HG03025 (cell line): ENCODE results near the gene PARP11.

ENCODE experiments used
- ATAC-seq: cut with Tn5 transposase; IDR thresholded peaks from one replicate; pipeline ENCODE4 v1.9.1; 2021; ENCODE audit warnings: mild to moderate bottlenecking, moderate library complexity; ENCODE audit not compliant: unreplicated experiment, low FRiP score

The PARP11 gene

GRCh38 chr12:3828888-3829287 is 44.3 kb downstream of the PARP11 start:
- no peak for ATAC-seq

- ATAC-seq, result no peak
Observed at GRCh38 chr12:3827301-3828000, 45.7 kb downstream of the PARP11 start.

GRCh38 chr12:3821441-3821840 is 51.8 kb downstream of the PARP11 start:
- no peak for ATAC-seq

- ATAC-seq, result no peak
Observed at GRCh38 chr12:3820122-3820521, 53.1 kb downstream of the PARP11 start.

- no peak for ATAC-seq
Observed at GRCh38 chr12:3816266-3816665, 56.9 kb downstream of the PARP11 start.

DNA sequence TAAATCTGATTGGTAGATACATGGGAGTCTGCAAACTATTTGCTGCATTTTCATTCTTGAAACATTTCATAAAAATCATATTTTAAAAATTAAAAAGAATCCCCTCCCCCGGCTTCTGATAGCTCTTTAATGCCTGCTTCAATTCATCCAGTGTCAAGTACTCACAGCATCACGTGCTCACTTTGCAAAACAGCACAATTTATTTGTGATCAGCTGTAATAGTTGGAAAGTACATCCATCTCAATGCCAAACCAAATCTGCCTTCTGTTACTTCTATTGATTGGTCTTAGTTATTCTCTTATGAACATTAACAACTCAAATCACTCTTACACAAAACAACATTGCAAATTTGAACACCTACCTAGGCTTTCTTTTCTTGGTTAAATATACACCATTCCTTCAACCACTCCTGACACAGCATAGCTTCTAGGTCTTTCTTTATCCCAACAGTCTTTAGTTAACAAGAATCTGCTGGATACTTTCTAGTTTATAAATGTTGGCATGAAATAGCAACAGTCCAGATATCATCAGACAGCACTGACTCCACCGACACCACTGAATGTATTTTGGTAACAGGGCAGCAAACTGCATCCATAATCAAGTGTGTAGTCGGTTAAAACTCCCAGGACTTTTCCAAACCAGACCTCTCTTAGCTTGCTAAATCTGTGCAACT is 58.0 kb downstream of the PARP11 start:
- ATAC-seq, result no peak

- no peak for ATAC-seq
Observed at GRCh38 chr12:3810540-3810939, 62.7 kb downstream of the PARP11 start.

DNA sequence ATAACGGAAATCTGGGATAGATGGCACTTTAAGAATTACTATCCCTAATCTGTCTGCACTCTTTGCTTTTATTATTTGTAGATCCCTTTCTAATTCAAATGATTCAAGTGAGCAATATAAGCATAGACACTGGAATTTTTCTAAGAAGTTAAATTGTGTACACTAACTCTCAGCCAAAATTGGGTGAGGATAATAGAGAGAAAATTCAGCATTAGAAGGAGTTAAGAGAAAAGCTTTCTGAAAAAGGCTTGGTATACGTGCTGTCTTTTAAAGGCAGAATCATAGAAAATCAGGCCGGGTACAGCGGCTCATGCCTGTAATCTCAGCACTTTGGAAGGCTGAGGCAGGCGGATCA is 63.2 kb downstream of the PARP11 start:
- ATAC-seq, result no peak

GRCh38 chr12:3809357-3810015 is 63.7 kb downstream of the PARP11 start:
- ATAC-seq, result no peak

DNA sequence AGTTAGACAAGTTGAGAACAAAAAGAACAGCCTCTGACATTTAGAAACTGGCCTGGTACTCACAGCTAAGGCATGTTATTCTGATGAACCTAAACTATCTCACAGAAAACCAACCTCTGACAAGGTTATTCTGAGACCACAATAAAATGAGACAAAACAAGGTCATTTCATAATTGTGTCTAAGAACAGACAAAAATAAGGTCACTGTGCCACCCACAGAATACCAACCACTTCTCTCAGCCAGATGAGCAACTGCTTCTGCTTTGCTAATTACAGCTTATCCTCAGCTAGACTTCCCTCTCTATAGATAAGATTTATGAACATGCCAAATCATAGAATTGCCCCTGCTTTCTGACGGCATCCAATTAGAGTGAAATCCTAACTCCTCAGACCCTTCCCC is 68.1 kb downstream of the PARP11 start:
- no peak for ATAC-seq

DNA sequence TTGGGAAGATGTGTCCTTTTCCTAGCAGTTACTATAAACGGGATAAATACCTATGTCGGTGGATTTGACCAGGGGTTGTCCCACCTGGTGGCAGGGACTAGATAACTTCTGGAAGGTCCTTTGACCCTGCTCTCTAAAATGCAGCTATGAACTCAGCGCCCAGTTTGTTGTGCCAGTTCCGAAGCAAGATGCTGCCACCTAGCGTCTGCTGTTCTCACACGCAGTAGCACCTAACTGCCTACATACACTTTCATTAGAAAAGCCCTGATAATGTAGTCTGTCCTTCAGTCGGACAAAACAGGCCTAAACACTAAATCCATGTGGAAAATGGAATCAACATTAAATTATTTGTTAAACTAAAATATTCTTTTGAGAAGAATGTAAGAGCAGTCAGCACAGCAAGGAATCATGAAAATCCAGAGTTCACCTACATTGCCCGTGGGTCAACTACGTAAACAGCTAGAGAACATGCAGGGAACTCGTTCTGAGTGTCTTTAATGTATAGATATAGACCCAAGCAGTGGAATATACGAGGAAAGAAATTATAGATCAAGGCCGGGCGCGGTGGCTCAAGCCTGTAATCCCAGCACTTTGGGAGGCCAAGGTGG is 69.2 kb downstream of the PARP11 start:
- no peak for ATAC-seq

DNA sequence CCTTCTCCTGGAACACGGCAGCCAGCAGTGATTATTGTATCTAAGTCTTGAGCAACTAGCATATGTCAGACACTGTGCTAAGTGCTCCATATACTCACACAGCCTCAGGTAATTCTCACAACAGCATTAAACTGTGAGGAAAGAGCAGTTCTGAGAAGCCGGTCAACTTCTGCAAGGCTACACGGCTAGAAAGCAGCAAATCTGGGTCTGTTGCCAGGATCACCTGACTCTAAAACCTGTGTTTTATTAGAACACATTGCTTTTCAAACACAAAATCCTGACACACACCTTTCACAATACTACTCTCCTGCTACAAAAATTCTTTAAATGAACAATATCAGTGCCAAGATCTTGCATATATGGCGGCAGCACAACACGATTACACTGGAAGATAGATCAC is 70.5 kb downstream of the PARP11 start:
- ATAC-seq, result no peak

GRCh38 chr12:3797531-3798048 is 75.6 kb downstream of the PARP11 start:
- no peak for ATAC-seq

DNA sequence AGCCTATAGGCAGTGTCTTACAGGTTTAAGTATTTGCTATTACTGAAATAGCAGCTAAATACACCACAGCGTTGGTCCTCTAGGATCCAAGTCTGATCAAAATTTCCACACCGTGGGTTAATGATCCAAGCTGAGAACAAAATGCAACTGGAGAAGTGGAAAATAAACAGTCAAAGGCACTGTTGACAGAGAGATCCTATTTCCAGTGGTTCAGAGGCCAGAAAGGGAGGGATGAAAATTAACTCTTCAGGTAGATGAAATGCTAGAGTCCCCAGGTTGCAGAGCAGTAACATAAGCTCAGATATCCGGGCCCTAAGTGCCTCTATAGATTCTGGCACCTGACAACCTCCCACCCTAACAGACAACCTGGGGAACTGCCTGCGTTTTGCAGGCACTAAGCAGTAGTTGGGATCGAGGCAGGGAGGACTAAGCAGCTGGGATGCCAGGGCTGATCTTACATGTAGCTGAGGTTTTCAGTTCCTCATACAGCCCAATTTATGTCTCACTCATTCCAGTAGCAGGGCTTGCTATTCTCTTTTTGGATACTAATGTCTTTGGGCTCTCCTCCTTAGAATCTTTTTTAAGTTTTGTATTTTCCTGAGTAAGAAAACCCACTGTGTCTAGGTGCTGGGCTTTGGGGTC is 77.6 kb downstream of the PARP11 start:
- ATAC-seq, result no peak

GRCh38 chr12:3795066-3795465 is 78.1 kb downstream of the PARP11 start:
- ATAC-seq, result no peak

DNA sequence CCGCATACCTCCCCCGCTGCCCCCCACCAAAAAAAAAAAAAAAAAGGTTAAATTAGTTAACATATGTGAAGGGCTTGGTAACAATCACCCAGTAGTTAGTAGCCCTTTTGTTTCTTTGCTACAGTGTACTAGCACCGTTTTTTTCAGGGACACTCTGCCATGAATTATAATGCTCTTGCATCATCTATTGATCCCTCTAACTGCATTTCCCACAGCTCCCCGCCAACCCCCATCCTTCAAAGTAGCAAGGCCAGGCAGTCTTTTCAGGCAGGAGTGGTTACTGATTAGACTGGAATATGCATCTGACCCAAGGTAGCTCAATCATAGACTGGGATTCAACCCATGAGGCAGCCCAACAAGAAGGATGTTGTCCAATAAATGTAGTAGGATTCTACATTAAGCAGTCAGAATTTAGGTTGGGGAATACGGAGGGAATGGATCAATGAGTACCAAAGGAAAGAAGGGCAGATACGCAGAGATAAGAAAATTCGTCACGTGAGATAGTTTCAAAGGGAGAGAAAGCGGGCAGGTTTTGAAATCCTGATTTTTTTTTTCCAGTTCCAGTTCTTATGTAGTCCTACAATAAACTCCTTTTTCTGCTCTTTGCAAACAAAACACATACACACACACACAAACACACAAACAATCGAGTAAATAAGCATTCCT is 80.4 kb downstream of the PARP11 start:
- ATAC-seq, result no peak

DNA sequence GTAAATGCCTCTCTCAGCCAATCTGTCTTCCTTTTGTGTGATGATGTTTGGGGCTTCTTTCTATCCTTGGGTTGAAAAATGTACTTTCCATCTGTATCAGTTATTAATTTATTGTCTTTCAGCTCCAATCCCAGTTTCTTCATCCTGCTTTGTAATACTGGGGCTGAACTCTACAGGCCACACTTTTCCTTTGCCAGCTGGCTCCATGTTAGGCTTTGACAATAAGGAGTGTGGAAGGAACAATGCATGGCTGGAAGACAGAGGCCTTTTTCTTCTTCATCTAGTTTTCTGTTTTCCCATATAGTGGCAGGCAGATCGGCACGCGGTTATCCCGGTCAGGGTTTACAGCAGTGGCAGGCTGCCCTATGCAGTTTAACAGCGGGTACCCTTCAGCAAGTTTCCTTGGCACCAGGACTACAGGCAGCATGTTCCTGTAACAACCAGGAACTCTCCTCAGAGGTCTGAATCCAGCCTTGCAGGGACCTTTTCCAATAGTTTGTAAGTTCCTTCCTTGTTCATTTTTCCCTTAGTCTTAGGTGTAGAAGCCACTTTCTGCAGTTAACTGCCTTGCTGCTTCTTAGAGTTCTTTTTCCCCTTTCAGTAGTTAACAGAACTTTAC is 81.8 kb downstream of the PARP11 start:
- no peak for ATAC-seq

- ATAC-seq, result no peak
Observed at GRCh38 chr12:3790642-3791041, 82.6 kb downstream of the PARP11 start.

DNA sequence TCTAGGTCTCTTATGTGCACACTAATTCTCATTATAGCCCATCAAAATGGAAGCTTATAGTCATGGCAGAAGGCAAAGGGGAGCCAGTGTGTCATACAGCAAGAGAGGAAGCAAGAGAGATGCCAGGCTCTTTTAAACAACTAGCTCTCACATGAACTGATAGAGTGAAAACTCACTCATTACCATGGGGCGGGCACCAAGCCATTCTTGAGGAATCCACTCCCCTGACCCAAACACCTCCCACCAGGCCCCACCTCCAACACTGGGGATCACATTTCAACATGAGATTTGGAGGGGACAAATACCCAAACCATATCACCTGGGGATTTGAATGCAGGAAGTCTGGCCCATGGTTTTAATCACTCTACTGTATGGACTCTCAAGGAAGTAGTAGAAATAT is 83.4 kb downstream of the PARP11 start:
- no peak for ATAC-seq
